CD8-positive, alpha-beta memory T cell (primary cell): ENCODE results near the gene PFKP. TPM values are rescaled to one million over a fixed set of nuclear protein-coding genes. Genes with fewer than 3 reads are reported as not detected.

ENCODE experiments used
- CTCF ChIA-PET: fragments of 350-600 bp; sonication (Branson Sonifier 250); formaldehyde crosslinking; loops from one replicate; lab custom pipeline; 2021; ENCODE audit warnings: antibody characterized with exemption; lab: Charles Lee
- POLR2A ChIA-PET: fragments of 350-600 bp; sonication (Branson Sonifier 250); formaldehyde crosslinking; loops from one replicate; lab custom pipeline; 2021; ENCODE audit warnings: antibody characterized with exemption; lab: Charles Lee
- DNase-seq, 5 donors: peaks; one replicate each; pipeline versions ENCODE4 v3.0.0 to v3.0.0-alpha.2; 2020 to 2022; ENCODE audit warnings: mixed read lengths in 1 of 5
- H3K27ac ChIP-seq: one replicate; pipeline ENCODE4 v1.7.0; 2013; ENCODE audit warnings: low read depth, mild to moderate bottlenecking, low read length, moderate library complexity
- H3K27me3 ChIP-seq: 2 replicates; pipeline ENCODE4 v1.7.0; 2013; ENCODE audit warnings: low read length, mild to moderate bottlenecking; ENCODE audit not compliant: insufficient read depth, poor library complexity, severe bottlenecking
- H3K36me3 ChIP-seq: 2 replicates; pipeline ENCODE4 v1.7.0; 2013; ENCODE audit warnings: mild to moderate bottlenecking, low read length, moderate library complexity; ENCODE audit not compliant: insufficient read depth
- H3K4me1 ChIP-seq: 2 replicates; pipeline ENCODE4 v1.7.0; 2013; ENCODE audit warnings: mild to moderate bottlenecking, low read length, moderate library complexity; ENCODE audit not compliant: insufficient read depth
- H3K4me3 ChIP-seq: 2 replicates; pipeline ENCODE4 v1.7.0; 2013; ENCODE audit warnings: mild to moderate bottlenecking, low read length
- H3K9me3 ChIP-seq: 2 replicates; pipeline ENCODE4 v1.7.0; 2013; ENCODE audit warnings: mild to moderate bottlenecking, low read length
- H3K27ac Mint-ChIP-seq, 8 donors: one replicate each; pipeline ENCODE4 v1.8.0; 2020 to 2021; ENCODE audit warnings: mixed read lengths in 8 of 8, mild to moderate bottlenecking in 6 of 8, inconsistent platforms in 3 of 8, moderate library complexity in 3 of 8
- H3K27me3 Mint-ChIP-seq, 2 donors: one replicate each; pipeline ENCODE4 v1.8.0; 2020 to 2021; ENCODE audit warnings: mixed read lengths in 2 of 2, mild to moderate bottlenecking in 1 of 2, moderate library complexity in 1 of 2
- H3K36me3 Mint-ChIP-seq, 3 donors: one replicate each; pipeline ENCODE4 v1.8.0; 2020 to 2021; ENCODE audit warnings: mixed read lengths in 3 of 3, inconsistent platforms in 1 of 3, mild to moderate bottlenecking in 1 of 3
- H3K4me1 Mint-ChIP-seq, 3 donors: one replicate each; pipeline ENCODE4 v1.8.0; 2020 to 2021; ENCODE audit warnings: mixed read lengths in 3 of 3, inconsistent platforms in 1 of 3, mild to moderate bottlenecking in 1 of 3
- H3K4me3 Mint-ChIP-seq, 7 donors: one replicate each; pipeline ENCODE4 v1.8.0; 2020 to 2021; ENCODE audit warnings: mixed read lengths in 7 of 7, mild to moderate bottlenecking in 6 of 7, moderate library complexity in 4 of 7, inconsistent platforms in 2 of 7
- H3K9me3 Mint-ChIP-seq, 5 donors: one replicate each; pipeline ENCODE4 v1.8.0; 2020 to 2022; ENCODE audit warnings: mixed read lengths in 5 of 5, mild to moderate bottlenecking in 3 of 5, moderate library complexity in 2 of 5, inconsistent platforms in 1 of 5
- polyA plus RNA-seq: library from polyadenylated mRNA; unstranded; fragments of 300-500 nt; fragmentation: Illumina TruSeq; gene quantifications from one replicate; pipeline ENCODE4 v1.2.3, GENCODE V29; 2021
- total RNA-seq, 2 experiments: library from RNA; stranded (reverse); gene quantifications; one replicate each; pipeline ENCODE4 v1.2.3, GENCODE V29; 2021

Gene PFKP
- total and polyA plus RNA-seq, 3 experiments from 2014 or later: 61.6 to 187 (median 180) TPM

DNA sequence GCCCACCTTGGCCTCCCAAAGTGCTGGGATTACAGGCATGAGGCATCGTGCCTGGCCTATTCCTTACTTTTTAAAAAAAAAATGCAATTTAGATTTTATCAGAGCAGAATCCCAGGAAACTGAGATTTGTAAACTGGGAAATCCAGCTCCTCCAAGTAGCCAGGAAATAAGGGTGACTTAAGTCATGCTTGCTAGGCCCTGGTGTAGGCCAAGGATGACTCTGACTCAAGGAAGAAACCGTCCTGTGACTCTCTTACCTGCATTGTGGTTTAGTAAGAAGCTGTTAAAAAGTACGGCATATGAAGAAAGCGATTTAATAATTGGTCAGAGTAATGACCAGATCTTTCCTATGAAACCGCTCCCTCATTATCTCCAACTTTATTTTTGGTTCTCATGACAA, 10.2 kb downstream of the PFKP start:
- ChIA-PET CTCF (no interaction called here), POLR2A (no interaction called here)
- no peaks in the 10 kb centered on the region for H3K9me3 ChIP-seq
- H3K4me1 ChIP-seq: no peaks in the 10 kb centered on the region
- no peaks in the 10 kb centered on the region for H3K27me3 ChIP-seq
- H3K27ac ChIP-seq: no peak overlapping the region
- peaks cover 0 to 19% (median 3%) of the 10 kb centered on the region in 3 donors for H3K36me3 Mint-ChIP-seq
- H3K9me3 Mint-ChIP-seq: no peaks in the 10 kb centered on the region
- peaks cover 23 to 52% (median 45%) of the 10 kb centered on the region in 3 donors for H3K4me1 Mint-ChIP-seq
- H3K4me3 Mint-ChIP-seq: no peak overlapping the region
- peak overlapping the region in 1 of 8 donors; percentile 75 for H3K27ac Mint-ChIP-seq
- H3K36me3 ChIP-seq: no peaks in the 10 kb centered on the region
- H3K27me3 Mint-ChIP-seq: no peaks in the 10 kb centered on the region
- H3K4me3 ChIP-seq: no peak overlapping the region
- DNase-seq: no peak

DNA sequence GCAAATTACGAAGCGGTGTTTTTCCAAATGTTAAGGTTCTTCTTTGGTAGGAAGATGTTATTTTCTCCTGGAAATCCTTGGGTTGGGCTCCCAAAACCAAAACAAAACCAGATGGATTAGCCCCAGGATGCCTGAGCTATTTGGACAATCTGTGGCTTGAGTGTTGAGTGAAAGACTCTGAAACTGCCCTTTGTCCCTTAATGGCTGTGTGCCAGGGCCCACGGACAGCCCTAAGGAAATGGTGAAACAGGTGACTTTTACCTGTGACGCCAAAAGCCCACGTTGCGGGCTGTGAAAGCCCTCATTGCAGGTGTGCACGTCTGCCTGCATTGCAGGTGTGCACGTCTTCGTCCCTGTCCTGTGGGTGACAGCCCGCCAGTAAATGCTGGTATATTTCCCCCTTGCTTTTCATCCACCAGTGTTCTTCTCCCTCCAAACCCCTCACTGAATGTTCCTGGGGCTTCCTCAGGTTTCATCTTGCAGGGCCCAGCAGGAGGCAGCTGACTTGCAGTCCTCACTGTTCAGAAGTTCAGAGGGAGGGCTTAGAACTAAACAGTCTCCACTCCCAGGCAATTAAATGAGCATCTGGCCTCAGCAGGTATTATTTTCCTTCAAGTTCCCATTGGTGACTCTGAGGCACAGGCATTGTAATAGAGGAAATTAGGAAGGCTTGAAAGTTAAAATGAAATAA, 10.7 kb downstream of the PFKP start:
- no peaks in the 10 kb centered on the region for H3K9me3 Mint-ChIP-seq
- H3K4me1 ChIP-seq: no peaks in the 10 kb centered on the region
- H3K36me3 ChIP-seq: peaks cover 4% of the 10 kb centered on the region
- no peak overlapping the region for H3K4me3 ChIP-seq
- H3K27me3 ChIP-seq: no peaks in the 10 kb centered on the region
- no peak overlapping the region for H3K4me3 Mint-ChIP-seq
- H3K36me3 Mint-ChIP-seq: peaks cover 0 to 23% (median 3%) of the 10 kb centered on the region in 3 donors
- no peak for DNase-seq
- H3K27ac ChIP-seq: no peak overlapping the region
- peaks cover 23 to 50% (median 40%) of the 10 kb centered on the region in 3 donors for H3K4me1 Mint-ChIP-seq
- peak overlapping the region in 2 of 8 donors; percentile 7 to 34 for H3K27ac Mint-ChIP-seq
- no peaks in the 10 kb centered on the region for H3K9me3 ChIP-seq
- POLR2A ChIA-PET: no interaction called here
- CTCF ChIA-PET: no interaction called here
- no peaks in the 10 kb centered on the region for H3K27me3 Mint-ChIP-seq

DNA sequence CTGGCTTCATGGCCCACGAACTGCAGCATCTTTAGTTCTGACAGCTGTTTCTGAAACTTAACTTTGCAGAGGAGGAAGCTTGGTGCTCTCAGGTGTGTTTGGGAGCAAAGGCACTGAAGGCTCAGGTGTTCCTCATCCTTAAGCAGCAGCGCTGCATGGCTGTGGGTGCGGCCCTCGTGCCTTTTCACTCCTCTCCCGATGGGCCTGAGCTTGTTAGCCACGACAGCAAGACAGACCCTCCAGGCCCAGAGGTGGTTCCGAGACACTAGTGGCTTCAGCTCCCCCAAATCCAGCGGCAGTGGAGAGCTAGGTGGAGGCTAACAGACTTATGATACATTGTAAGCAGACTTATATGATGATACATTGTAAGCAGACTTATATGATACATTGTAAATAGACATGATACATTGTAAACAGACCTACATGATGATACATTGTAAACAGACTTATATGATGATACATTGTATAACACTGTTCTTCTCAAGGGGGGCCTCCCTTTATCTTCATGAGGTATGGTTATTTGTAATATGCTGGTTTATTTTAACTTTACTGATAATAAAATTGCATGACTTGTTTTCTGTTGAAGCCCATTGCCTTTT, 14.1 kb downstream of the PFKP start:
- Mint-ChIP-seq H3K4me3 (peak overlapping the region in 1 of 7 donors; percentile 51), H3K27me3 (no peaks in the 10 kb centered on the region), H3K27ac (peak overlapping the region in 1 of 8 donors; percentile 7), H3K9me3 (no peaks in the 10 kb centered on the region), H3K36me3 (peaks cover 0 to 36% (median 7%) of the 10 kb centered on the region in 3 donors), H3K4me1 (peaks cover 13 to 36% (median 33%) of the 10 kb centered on the region in 3 donors)
- H3K36me3 ChIP-seq: peaks cover 7% of the 10 kb centered on the region
- no peaks in the 10 kb centered on the region for H3K27me3 ChIP-seq
- H3K27ac ChIP-seq: no peak overlapping the region
- no peak overlapping the region for H3K4me3 ChIP-seq
- H3K4me1 ChIP-seq: no peaks in the 10 kb centered on the region
- H3K9me3 ChIP-seq: no peaks in the 10 kb centered on the region
- DNase-seq: no peak
- ChIA-PET CTCF (no interaction called here), POLR2A (no interaction called here)

DNA sequence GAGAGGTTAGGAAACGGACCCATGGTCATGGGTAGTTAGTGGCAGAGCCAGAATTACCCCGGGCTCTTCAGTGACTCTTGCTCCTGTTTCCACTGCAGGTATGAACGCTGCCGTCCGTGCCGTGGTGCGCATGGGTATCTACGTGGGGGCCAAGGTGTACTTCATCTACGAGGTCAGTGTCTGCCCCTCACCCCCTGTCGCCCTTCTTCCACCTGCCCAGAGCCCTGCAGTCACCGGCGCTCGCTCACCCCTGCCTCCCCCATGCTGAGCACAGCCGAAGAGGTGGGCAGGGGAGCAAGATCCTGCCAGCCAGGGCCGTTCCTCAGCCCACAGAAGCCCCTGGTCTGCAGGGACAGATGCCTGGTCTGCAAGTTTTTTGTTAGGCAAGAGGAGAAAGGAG, 14.9 kb downstream of the PFKP start:
- peaks cover 9 to 37% (median 33%) of the 10 kb centered on the region in 3 donors for H3K4me1 Mint-ChIP-seq
- POLR2A ChIA-PET: no interaction called here
- peaks cover 1 to 39% (median 7%) of the 10 kb centered on the region in 3 donors for H3K36me3 Mint-ChIP-seq
- Histone ChIP-seq H3K4me1 (no peaks in the 10 kb centered on the region), H3K27me3 (no peaks in the 10 kb centered on the region), H3K4me3 (no peak overlapping the region), H3K9me3 (no peaks in the 10 kb centered on the region), H3K36me3 (peaks cover 8% of the 10 kb centered on the region), H3K27ac (no peak overlapping the region)
- H3K27me3 Mint-ChIP-seq: no peaks in the 10 kb centered on the region
- no peak overlapping the region for H3K27ac Mint-ChIP-seq
- CTCF ChIA-PET: no interaction called here
- H3K4me3 Mint-ChIP-seq: no peak overlapping the region
- no peaks in the 10 kb centered on the region for H3K9me3 Mint-ChIP-seq
- no peak for DNase-seq

DNA sequence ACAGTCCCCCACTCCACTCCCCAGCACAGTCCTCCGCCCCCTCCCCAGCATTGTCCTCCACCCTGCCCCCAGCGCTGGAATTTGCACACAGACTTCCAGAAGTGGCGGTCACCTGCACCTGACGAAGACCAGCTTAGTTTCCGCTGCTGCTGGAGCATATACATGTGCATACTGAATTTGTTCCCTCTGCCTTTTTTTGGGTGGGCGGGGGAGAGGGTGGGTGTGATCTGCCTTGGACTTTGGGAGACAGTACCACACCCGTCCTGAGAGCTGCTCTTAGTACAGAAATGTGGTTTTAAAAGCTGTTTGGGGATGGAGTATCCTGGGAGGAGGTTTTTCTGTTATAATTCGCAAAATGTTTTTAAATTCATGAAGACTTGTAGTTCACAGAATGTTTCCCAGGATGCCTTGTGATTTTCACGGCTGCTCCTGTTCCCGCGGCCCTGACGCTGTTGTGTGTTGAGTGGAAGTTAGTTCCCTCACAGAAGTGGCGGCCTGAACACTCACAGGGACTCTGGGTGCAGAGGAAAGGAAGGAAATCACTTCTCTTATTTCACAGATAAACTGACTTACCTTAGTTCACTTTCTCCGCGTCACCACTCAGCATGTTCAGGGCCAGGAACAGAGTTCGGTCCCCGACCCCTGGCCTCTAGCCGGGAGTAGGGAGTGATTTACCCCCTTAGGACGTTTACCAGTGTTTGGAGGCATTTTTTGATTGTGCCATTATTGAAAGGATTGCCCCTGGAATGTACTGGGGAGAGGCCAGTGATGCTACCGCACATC, 18.6 kb downstream of the PFKP start:
- DNase-seq: no peak
- no peaks in the 10 kb centered on the region for H3K27me3 ChIP-seq
- peaks cover 2% of the 10 kb centered on the region for H3K4me1 ChIP-seq
- no peaks in the 10 kb centered on the region for H3K27me3 Mint-ChIP-seq
- peaks cover 8% of the 10 kb centered on the region for H3K36me3 ChIP-seq
- H3K27ac ChIP-seq: no peak overlapping the region
- H3K27ac Mint-ChIP-seq: peak overlapping the region in 2 of 8 donors; percentile 54 to 58
- H3K4me3 ChIP-seq: no peak overlapping the region
- H3K9me3 Mint-ChIP-seq: no peaks in the 10 kb centered on the region
- no peaks in the 10 kb centered on the region for H3K9me3 ChIP-seq
- CTCF ChIA-PET: no interaction called here
- H3K36me3 Mint-ChIP-seq: peaks cover 7 to 47% (median 9%) of the 10 kb centered on the region in 3 donors
- H3K4me3 Mint-ChIP-seq: peak overlapping the region in 1 of 7 donors; percentile 59
- peaks cover 11 to 46% (median 41%) of the 10 kb centered on the region in 3 donors for H3K4me1 Mint-ChIP-seq
- POLR2A ChIA-PET: no interaction called here

DNA sequence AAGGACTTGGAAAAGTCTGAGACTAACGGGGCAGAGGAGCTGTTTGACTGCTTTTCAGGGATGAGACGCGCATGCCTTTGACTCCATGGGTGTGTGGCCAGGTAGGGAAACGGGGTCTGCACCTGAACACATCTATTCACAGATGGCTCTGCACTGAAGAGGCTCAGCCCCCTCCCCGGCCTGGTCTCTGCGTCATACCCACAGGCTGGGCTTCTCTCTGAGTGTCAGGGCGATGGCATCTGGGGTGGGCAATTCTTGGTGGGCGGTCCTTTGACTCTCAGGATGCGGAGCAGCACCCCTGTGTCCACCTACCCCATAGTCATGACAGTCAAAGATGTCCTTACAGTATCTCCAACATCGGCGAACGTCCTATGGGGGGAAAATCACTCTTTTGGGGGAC, 23.0 kb downstream of the PFKP start:
- Histone ChIP-seq H3K4me1 (peaks cover 12% of the 10 kb centered on the region), H3K4me3 (no peak overlapping the region), H3K36me3 (peaks cover 4% of the 10 kb centered on the region), H3K27ac (no peak overlapping the region), H3K9me3 (no peaks in the 10 kb centered on the region), H3K27me3 (no peaks in the 10 kb centered on the region)
- H3K9me3 Mint-ChIP-seq: no peaks in the 10 kb centered on the region
- CTCF ChIA-PET: interaction anchor here (1.2 kb wide), 2 partner anchors 10 to 26 kb away, joined by 3 read pairs; no protein-coding TSS in a partner anchor
- H3K4me3 Mint-ChIP-seq: peak overlapping the region in 1 of 7 donors; percentile 12
- peaks cover 4 to 39% (median 11%) of the 10 kb centered on the region in 3 donors for H3K36me3 Mint-ChIP-seq
- no peaks in the 10 kb centered on the region for H3K27me3 Mint-ChIP-seq
- DNase-seq: no peak
- H3K27ac Mint-ChIP-seq: peak overlapping the region in 3 of 8 donors; percentile 17 to 78 (median 27)
- POLR2A ChIA-PET: no interaction called here
- peaks cover 45 to 75% (median 74%) of the 10 kb centered on the region in 3 donors for H3K4me1 Mint-ChIP-seq

DNA sequence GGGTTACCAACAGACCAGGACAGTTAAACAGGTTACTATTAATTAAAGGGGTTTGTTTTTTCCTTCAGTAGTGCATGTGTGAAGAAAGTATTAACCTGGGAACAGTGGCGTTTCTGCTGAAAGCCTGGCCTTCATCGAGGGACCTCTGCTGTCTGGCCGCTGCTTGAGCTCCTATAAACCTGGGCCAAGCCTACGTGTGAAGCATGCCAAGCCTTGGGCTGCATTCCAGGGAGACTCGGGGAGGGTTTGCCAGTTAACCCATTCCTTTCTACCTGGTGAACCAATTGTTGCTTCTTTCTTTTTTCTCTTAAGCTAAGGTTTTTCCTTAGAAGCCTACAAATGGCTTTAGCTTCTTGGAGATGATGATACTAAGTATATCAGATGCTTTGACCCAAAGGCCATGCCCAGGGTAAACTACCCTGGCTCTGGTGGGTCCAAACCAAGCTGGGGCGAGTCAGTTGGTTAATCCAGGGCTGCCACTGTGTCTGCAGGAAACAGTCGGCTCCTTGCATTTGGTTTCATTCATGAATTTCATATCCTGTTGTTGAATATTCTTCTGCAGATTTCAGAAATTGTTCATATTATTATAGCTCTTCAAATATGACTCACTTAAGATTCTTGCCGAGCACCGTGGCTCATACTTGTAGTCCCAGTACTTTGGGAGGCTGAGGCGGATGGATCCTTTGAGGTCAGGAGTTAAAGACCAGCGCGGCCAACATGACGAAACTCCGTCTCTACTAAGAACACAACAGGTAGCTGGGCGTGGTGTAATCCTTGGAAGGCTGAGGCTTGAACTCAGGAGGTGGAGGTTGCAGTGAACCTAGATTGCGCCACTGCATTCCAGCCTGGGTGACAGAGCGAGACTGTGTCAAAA, 23.8 kb downstream of the PFKP start:
- Mint-ChIP-seq H3K4me1 (peaks cover 51 to 78% (median 77%) of the 10 kb centered on the region in 3 donors), H3K9me3 (no peaks in the 10 kb centered on the region), H3K36me3 (peaks cover 4 to 34% (median 11%) of the 10 kb centered on the region in 3 donors), H3K4me3 (peak overlapping the region in 3 of 7 donors; percentile 44 to 60 (median 49)), H3K27ac (peak overlapping the region in 5 of 8 donors; percentile 14 to 76 (median 57)), H3K27me3 (no peaks in the 10 kb centered on the region)
- H3K9me3 ChIP-seq: no peaks in the 10 kb centered on the region
- DNase-seq: no peak
- no peak overlapping the region for H3K4me3 ChIP-seq
- H3K27me3 ChIP-seq: no peaks in the 10 kb centered on the region
- CTCF ChIA-PET: interaction anchor here (1.2 kb wide), 2 partner anchors 11 to 26 kb away, joined by 3 read pairs; no protein-coding TSS in a partner anchor
- H3K4me1 ChIP-seq: peaks cover 17% of the 10 kb centered on the region
- H3K27ac ChIP-seq: no peak overlapping the region
- POLR2A ChIA-PET: no interaction called here
- peaks cover 4% of the 10 kb centered on the region for H3K36me3 ChIP-seq
